Fibroblast of lung (primary cell): ENCODE results near the gene PARP9. TPM values are rescaled to one million over a fixed set of nuclear protein-coding genes. Genes with fewer than 3 reads are reported as not detected.

Experiments used
- DNase-seq, 2 donors: peaks; one replicate each; pipeline versions ENCODE4 v3.0.0 to v3.0.0-alpha.2; 2010; ENCODE audit warnings: low read depth in 2 of 2
- H2AFZ ChIP-seq: 2 replicates; pipeline ENCODE4 v1.5.1; 2012; ENCODE audit warnings: low read length, control low read depth, inconsistent platforms
- H3K27ac ChIP-seq: 2 replicates; pipeline ENCODE4 v1.5.1; 2011; ENCODE audit warnings: low read length, control low read depth; ENCODE audit not compliant: insufficient read depth
- H3K27me3 ChIP-seq: 2 replicates; pipeline ENCODE4 v1.5.1; 2011; ENCODE audit warnings: mild to moderate bottlenecking, low read length; ENCODE audit not compliant: control insufficient read depth, insufficient read depth
- H3K36me3 ChIP-seq: 2 replicates; pipeline ENCODE4 v1.5.1; 2011; ENCODE audit warnings: low read length; ENCODE audit not compliant: control insufficient read depth, insufficient read depth
- H3K4me1 ChIP-seq: 2 replicates; pipeline ENCODE4 v1.5.1; 2011; ENCODE audit warnings: low read length; ENCODE audit not compliant: control insufficient read depth, insufficient read depth; ENCODE audit errors: extremely low read depth
- H3K4me2 ChIP-seq: 2 replicates; pipeline ENCODE4 v1.5.1; 2011; ENCODE audit warnings: low read length, control low read depth; ENCODE audit not compliant: insufficient read depth; ENCODE audit errors: extremely low read depth
- H3K4me3 ChIP-seq, 4 experiments: fragments of 200-600 bp in 1 of 4; sonication (generic) in 1 of 4; replicated peaks in 1 of 4; 2 replicates each; pipeline ENCODE4 v1.5.1; 2011 to 2016; ENCODE audit warnings: low read length in 4 of 4, low read depth in 3 of 4, mild to moderate bottlenecking in 3 of 4, control low read depth in 2 of 4, inconsistent platforms in 1 of 4, mixed read lengths in 1 of 4; ENCODE audit not compliant: insufficient read depth in 1 of 4; ENCODE audit errors: control extremely low read depth in 1 of 4
- H3K79me2 ChIP-seq: 2 replicates; pipeline ENCODE4 v1.5.1; 2012; ENCODE audit warnings: mild to moderate bottlenecking, low read length, inconsistent platforms; ENCODE audit not compliant: control insufficient read depth, insufficient read depth
- H3K9ac ChIP-seq: 2 replicates; pipeline ENCODE4 v1.5.1; 2011; ENCODE audit warnings: mild to moderate bottlenecking, low read length, control low read depth; ENCODE audit not compliant: insufficient read depth
- H3K9me3 ChIP-seq: 2 replicates; pipeline ENCODE4 v1.5.1; 2012; ENCODE audit warnings: low read depth, low read length; ENCODE audit not compliant: control insufficient read depth, insufficient read depth
- H4K20me1 ChIP-seq: 2 replicates; pipeline ENCODE4 v1.5.1; 2011; ENCODE audit warnings: low read length; ENCODE audit not compliant: control insufficient read depth, insufficient read depth; ENCODE audit errors: extremely low read depth
- EZH2 ChIP-seq: IDR thresholded peaks from 2 replicates; pipeline ENCODE4 v1.5.1; 2012; ENCODE audit warnings: low read length, control low read depth, mild to moderate bottlenecking; ENCODE audit errors: missing control alignments
- polyA plus RNA-seq, 2 donors: library from polyadenylated mRNA; depleted of rRNA in 1 of 2; stranded (reverse) in 1 of 2; unstranded in 1 of 2; fragments of >200 nt; gene quantifications; 2 replicates each; pipeline ENCODE4 v1.2.1, GENCODE V29; 2011 to 2012; ENCODE audit warnings: missing spikeins in 1 of 2
- total RNA-seq: library from RNA; depleted of rRNA; stranded (reverse); fragments of >200 nt; gene quantifications from 2 replicates; pipeline ENCODE4 v1.2.1, GENCODE V29; 2014
- TF ChIP-seq, protein P1 (sequence below), 2 donors: IDR thresholded peaks in 1 of 2; conservative IDR thresholded peaks in 1 of 2; 1 replicate in 1 of 2; 2 replicates in 1 of 2; pipeline ENCODE4 v1.5.1; 2011 to 2012; ENCODE audit warnings: low read length in 2 of 2, control low read depth in 1 of 2, inconsistent platforms in 1 of 2, low read depth in 1 of 2, mild to moderate bottlenecking in 1 of 2

PARP9 gene
- total and polyA plus RNA-seq, 2 donors (not counting 1 experiment from before 2014, with no cell fraction given) = 50.0 to 56.0 TPM

DNA sequence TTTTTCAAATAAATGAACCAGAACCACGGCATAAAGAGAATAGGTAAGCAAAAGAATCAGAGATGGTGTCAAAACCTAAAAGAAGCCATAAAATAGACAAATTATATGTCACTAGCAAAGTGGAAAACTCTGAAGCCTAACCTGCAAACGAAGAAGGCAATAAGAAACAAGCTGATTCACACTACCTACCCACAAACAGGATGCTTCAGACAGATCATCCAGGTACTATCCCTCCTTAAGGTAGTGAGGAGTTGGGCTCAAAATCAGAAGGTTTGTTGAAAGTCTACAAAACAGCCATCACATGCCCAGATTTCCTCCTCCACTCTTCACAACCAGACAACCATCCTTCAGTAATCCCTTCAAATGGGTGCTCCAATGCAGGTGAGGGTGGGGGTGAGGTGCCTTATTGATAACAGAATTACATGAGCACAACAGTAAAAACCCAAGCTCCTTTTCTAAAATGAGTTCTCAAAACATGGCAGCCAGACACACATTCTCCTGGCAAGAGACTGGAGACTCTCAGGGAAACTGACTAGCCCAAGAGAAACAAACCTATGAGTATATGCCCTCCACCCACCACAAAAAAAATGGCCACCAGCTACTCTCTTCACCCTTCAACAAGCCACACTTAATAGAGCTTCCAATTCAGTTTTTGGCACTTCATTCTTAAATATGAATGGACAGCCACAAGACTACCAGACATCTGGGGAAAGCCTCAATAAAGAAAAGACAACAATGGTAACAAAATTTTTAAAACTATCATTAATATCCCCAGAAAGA, 55.8 kb downstream of the PARP9 start:
- H3K9ac ChIP-seq = no peak overlapping the region
- H3K27ac ChIP-seq = no peak overlapping the region
- no peaks in the 10 kb centered on the region for H3K36me3 ChIP-seq
- no peaks in the 10 kb centered on the region for H3K4me1 ChIP-seq
- H3K79me2 ChIP-seq = peaks cover 90% of the 10 kb centered on the region
- H3K4me2 ChIP-seq = no peak overlapping the region
- DNase-seq = no peak
- TF ChIP-seq EZH2 = no peak
- TF ChIP-seq, protein P1, sequence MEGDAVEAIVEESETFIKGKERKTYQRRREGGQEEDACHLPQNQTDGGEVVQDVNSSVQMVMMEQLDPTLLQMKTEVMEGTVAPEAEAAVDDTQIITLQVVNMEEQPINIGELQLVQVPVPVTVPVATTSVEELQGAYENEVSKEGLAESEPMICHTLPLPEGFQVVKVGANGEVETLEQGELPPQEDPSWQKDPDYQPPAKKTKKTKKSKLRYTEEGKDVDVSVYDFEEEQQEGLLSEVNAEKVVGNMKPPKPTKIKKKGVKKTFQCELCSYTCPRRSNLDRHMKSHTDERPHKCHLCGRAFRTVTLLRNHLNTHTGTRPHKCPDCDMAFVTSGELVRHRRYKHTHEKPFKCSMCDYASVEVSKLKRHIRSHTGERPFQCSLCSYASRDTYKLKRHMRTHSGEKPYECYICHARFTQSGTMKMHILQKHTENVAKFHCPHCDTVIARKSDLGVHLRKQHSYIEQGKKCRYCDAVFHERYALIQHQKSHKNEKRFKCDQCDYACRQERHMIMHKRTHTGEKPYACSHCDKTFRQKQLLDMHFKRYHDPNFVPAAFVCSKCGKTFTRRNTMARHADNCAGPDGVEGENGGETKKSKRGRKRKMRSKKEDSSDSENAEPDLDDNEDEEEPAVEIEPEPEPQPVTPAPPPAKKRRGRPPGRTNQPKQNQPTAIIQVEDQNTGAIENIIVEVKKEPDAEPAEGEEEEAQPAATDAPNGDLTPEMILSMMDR (conservative IDR thresholded peaks at IDR 0.05 in 1 of 2, IDR thresholded peaks at IDR 0.05 in 1 of 2; ENCODE audit: low read depth in 1 of 2, low read length in 2 of 2) = no peak
- no peak overlapping the region for H2AFZ ChIP-seq
- H4K20me1 ChIP-seq = no peaks in the 10 kb centered on the region
- no peaks in the 10 kb centered on the region for H3K9me3 ChIP-seq
- H3K27me3 ChIP-seq = no peaks in the 10 kb centered on the region
- no peak overlapping the region for H3K4me3 ChIP-seq

DNA sequence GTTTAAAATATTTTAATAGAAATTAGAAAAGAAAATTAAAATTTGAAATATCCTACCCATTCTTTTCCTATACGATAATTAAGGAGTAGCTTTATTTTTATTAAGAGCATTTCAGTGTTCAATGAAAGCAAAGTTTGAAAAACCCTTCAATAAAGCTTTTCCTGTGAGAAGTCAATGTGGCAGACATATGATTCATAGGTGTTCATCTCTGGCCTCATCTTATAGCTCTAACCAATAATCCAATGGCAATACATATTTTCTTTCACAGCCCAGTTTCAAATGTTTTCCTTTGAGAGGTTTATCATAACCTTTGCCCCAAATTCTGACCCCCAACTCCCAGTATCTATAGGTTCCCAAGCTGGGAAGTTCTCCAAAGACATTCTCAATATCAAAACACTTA, 57.6 kb downstream of the PARP9 start:
- TF ChIP-seq EZH2 = no peak
- TF ChIP-seq, protein P1 (conservative IDR thresholded peaks at IDR 0.05 in 1 of 2, IDR thresholded peaks at IDR 0.05 in 1 of 2; ENCODE audit: low read depth in 1 of 2, low read length in 2 of 2) = no peak
- H3K27me3 ChIP-seq = no peaks in the 10 kb centered on the region
- no peak overlapping the region for H3K9ac ChIP-seq
- H3K4me3 ChIP-seq = no peak overlapping the region
- H2AFZ ChIP-seq = no peak overlapping the region
- no peaks in the 10 kb centered on the region for H3K36me3 ChIP-seq
- H3K9me3 ChIP-seq = no peaks in the 10 kb centered on the region
- no peaks in the 10 kb centered on the region for H3K4me1 ChIP-seq
- no peak overlapping the region for H3K4me2 ChIP-seq
- H3K79me2 ChIP-seq = peaks cover 90% of the 10 kb centered on the region
- H4K20me1 ChIP-seq = peaks cover 2% of the 10 kb centered on the region
- H3K27ac ChIP-seq = no peak overlapping the region
- no peak for DNase-seq

DNA sequence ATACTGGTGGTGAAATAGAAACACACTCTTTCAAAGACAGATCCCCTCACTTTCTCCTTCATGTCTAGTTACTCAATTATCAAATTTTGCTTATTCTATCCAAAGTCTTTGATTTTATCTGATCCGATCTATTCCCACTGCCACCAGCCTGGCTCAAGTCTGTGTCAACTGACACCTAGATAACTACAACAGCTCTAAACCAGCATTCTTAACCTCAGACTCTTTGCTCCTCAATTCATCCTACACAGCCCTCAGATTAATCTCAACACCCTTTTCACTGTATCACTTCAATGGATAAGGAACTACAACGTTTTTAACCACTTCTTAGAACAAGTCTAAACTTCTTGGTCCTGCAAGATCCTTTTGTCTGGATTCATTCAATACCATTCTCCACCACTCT, 58.4 kb downstream of the PARP9 start:
- TF ChIP-seq, protein P1 (conservative IDR thresholded peaks at IDR 0.05 in 1 of 2, IDR thresholded peaks at IDR 0.05 in 1 of 2; ENCODE audit: low read depth in 1 of 2, low read length in 2 of 2) = no peak
- TF ChIP-seq EZH2 = no peak
- Histone ChIP-seq H3K9ac (no peak overlapping the region), H3K27ac (no peak overlapping the region), H2AFZ (no peak overlapping the region), H3K36me3 (no peaks in the 10 kb centered on the region), H3K79me2 (peaks cover 85% of the 10 kb centered on the region), H3K4me1 (no peaks in the 10 kb centered on the region), H3K4me2 (no peak overlapping the region), H3K4me3 (no peak overlapping the region), H4K20me1 (peaks cover 2% of the 10 kb centered on the region), H3K27me3 (no peaks in the 10 kb centered on the region), H3K9me3 (no peaks in the 10 kb centered on the region)
- no peak for DNase-seq
